ACHN (cell line): Measurements from ENCODE around the gene FAM53B.
A peak's percentile ranks its signal among the peaks of the same experiment; 100 is the strongest.
"Not testable (repeated sequence)": the region's sequence is repeated elsewhere in the genome, so short reads cannot be mapped to it uniquely, and the experiment has no call there.

ENCODE experiments used
- DNase-seq: peaks from one replicate; pipeline ENCODE4 v3.0.0-alpha.2; 2015
- in situ Hi-C: cut with HindIII; loops from 2 replicates; pipeline ENCODE4 v1.10.0; 2017; ENCODE audit warnings: low sequenced_read_pairs, low pct_ligation_motif_present, low pct_unique_long_range_greater_than_20kb

The FAM53B gene

GRCh38 chr10:124615259-124615658 is 128.9 kb downstream of the FAM53B start:
- no peak for DNase-seq
- in situ Hi-C loops: no loop called here

DNA sequence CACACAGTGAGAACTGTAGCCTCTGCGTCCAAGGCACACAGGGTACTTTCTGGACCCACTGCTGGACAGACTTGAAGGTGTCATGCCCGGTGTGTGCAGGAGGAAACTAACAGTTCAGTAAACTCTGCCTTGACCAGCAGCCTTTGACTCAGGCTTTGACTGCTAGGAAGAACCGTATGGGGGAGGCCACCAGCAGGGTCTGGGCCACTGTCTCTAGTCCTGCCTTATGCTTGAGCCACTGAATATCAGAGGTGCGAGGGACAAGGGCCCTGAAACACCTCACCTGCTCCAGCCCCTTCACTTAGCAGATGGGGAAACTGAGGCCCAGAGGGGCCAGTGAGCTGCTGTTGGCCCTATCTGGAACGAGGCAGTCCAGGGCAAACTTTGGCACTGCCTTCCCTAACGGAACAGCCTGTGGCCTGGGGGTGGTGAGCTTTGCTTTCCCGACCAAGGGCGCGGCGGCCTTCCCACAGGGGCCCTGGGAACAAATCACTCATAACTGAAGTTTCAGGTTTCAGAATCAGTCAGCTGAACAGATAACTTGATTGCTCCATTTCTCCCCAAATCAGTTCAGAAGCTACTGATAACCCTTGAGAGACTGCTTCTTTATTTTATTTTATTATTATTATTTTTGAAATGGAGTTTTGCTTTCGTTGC is 130.0 kb downstream of the FAM53B start:
- DNase-seq: no peak
- in situ Hi-C loops: no loop called here

DNA sequence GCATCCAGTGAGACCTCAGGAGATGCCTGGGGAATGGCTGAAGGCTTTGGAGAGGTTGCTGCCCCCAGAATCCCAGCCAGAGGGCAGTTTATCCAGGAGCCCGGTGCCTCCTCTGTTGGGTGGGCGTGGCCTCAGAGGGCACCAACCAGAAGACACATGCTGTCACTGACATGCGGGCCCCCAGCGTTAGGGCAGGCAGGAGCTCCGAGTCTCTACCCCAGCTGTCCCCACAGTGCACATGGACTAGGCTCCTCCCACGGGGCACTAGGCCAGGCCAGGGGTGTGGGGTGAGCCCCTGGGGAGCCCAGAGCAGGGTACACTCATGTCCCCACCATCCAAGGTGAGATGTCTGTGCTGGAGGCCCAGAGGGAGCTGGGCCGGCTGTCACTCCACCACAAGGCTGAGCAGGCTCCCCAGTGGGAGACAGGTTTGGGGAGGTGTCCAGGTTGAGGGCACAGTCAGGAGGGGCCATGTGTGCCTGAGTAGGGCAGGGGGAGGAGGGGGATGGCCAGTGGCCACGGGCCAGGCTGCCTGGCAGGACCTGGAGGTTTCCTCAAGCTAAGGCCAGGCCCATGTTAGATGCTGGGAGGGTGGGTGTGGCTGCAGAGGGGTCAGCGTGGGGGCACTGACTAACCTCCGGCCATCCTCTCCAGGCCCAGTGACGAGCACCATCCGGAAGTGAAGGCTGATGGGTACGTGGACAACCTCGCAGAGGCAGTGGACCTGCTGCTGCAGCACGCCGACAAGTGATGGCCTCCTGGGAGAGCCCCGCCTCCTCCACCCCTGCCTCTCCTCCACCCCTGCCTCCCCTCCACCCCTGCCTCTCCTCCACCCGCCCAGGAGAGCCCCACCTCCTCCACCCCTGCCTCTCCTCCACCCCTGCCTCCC is 131.3 kb downstream of the FAM53B start:
- in situ Hi-C loops: no loop called here
- peak; percentile 14 for DNase-seq

GRCh38 chr10:124611738-124612137 is 132.4 kb downstream of the FAM53B start:
- no peak for DNase-seq
- in situ Hi-C loops: no loop called here

DNA sequence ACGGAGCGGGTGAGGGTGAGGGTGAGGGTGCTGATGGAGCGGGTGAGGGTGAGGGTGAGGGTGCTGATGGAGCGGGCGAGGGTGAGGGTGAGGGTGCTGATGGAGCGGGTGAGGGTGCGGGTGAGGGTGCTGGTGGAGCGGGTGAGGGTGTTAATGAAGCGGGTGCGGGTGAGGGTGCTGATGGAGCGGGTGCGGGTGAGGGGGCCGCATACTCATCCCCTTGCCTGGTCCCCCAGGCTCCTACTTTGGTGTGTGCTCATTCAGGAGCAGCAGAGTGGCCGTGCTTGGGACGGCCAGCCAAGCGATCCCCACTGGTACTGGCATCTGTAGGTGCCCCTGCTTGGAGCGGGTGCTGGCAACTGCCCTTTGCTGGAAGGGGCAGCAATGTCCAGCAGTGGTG is 133.3 kb downstream of the FAM53B start:
- in situ Hi-C loops, DNase-seq: not testable (repeated sequence)

GRCh38 chr10:124610186-124610585 is 134.0 kb downstream of the FAM53B start:
- DNase-seq, in situ Hi-C loops: not testable (repeated sequence)

DNA sequence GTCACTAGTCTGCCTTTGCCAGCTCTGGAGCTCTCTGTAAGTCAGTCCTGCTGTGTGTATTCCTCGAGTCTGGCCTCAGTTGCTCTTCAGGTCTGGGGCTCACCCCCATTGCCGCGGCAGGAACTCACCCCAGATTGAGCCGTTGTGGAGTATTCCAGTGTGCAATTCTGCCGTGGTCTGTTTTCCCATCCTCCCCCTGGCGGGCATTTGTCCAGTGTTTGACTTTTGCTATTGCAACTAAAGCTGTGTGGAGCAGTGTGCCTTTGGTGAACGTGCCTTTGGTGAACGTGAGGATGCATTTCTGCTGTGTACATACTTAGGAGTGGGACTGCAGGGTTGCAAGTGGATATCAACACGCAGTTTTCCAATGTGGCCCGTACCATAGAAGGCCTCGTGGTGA is 134.5 kb downstream of the FAM53B start:
- no peak for DNase-seq
- in situ Hi-C loops: no loop called here

GRCh38 chr10:124608093-124608721 is 136.0 kb downstream of the FAM53B start:
- DNase-seq: no peak
- in situ Hi-C loops: no loop called here

DNA sequence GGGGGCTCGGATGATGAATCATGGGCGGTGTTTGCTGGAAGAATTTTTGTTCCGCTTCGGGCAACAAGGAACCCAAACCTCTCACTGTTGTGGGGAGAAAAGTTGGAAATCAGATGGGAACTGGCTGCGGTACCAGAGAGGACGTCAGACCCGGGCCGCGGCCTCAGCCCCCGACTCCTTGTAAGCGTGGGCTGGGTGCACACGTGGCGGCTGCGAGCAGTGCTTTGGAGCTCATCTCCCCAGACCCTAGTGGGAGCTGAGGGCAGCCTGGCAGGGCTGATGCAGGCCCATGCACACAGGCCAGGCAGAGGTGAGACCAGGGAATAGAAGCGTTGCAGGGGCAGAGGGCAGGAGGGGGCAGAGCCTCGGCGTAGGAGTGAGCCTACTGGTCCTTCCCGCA is 136.5 kb downstream of the FAM53B start:
- in situ Hi-C loops: no loop called here
- no peak for DNase-seq

GRCh38 chr10:124606822-124607221 is 137.4 kb downstream of the FAM53B start:
- no peak for DNase-seq
- in situ Hi-C loops: no loop called here

- in situ Hi-C loops: no loop called here
- no peak for DNase-seq
Measured at GRCh38 chr10:124605856-124606812, 138.0 kb downstream of the FAM53B start.

GRCh38 chr10:124605481-124605855 is 138.7 kb downstream of the FAM53B start:
- in situ Hi-C loops: no loop called here
- DNase-seq: no peak

DNA sequence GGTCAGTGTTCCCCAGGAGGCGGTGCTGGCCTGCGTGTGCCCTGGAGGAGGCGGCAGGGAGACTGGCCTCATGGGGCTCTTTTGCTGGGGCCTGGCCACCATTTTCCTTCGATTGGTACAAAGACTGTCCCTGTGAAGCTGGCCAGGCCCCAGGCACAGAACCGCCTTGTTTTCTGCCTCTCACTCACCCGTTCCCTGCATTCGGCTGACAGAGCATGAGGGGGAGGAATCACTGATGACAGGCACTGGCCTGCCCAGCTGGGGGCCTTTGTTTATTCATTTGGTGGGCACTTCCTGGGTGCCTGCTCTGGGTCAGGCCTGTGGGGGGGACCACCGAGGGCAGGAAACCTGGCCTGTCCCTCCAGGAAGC is 139.2 kb downstream of the FAM53B start:
- in situ Hi-C loops: no loop called here
- DNase-seq: no peak

- no peak for DNase-seq
- in situ Hi-C loops: no loop called here
Measured at GRCh38 chr10:124604214-124605000, 139.8 kb downstream of the FAM53B start.

- no peak for DNase-seq
- in situ Hi-C loops: no loop called here
Measured at GRCh38 chr10:124603376-124604213, 140.6 kb downstream of the FAM53B start.

- in situ Hi-C loops: no loop called here
- DNase-seq: no peak
Measured at GRCh38 chr10:124602646-124603365, 141.4 kb downstream of the FAM53B start.
